ENCODE measurements around the gene TTC22. TPM values are rescaled to one million over a fixed set of nuclear protein-coding genes. Genes with fewer than 3 reads are reported as not detected.

The TTC22 gene
- total RNA-seq, 1 donor from 2014 or later = 6.0 TPM

- no peak for TF ChIP-seq CTCF (IDR thresholded peaks at IDR 0.05)
- ChIA-PET CTCF (no interaction called here), POLR2A (no interaction called here)
- peaks cover 38% of the 10 kb centered on the region for H3K36me3 Mint-ChIP-seq (ENCODE audit: low read depth)
- H3K27me3 Mint-ChIP-seq = no peaks in the 10 kb centered on the region
- no peak overlapping the region for H3K27ac Mint-ChIP-seq
- no peak for DNase-seq
- ATAC-seq (ENCODE audit: low read depth) = no peak
- no peaks in the 10 kb centered on the region for H3K4me1 Mint-ChIP-seq
- no peak overlapping the region for H3K4me3 Mint-ChIP-seq
- H3K9me3 Mint-ChIP-seq = peaks cover 3% of the 10 kb centered on the region
- intact Hi-C loops (cut with micrococcal nuclease) = no loop called here
These were observed 47.2 kb upstream of the TTC22 start for GRCh38 chr1:54848134-54848948.

GRCh38 chr1:54846716-54847284, 45.7 kb upstream of the TTC22 start:
- ChIA-PET POLR2A (no interaction called here), CTCF (no interaction called here)
- H3K36me3 Mint-ChIP-seq (ENCODE audit: low read depth) = peaks cover 25% of the 10 kb centered on the region
- intact Hi-C loops (cut with micrococcal nuclease) = no loop called here
- H3K4me1 Mint-ChIP-seq = no peaks in the 10 kb centered on the region
- no peak overlapping the region for H3K27ac Mint-ChIP-seq
- no peak for TF ChIP-seq CTCF (IDR thresholded peaks at IDR 0.05)
- no peak for DNase-seq
- no peak overlapping the region for H3K4me3 Mint-ChIP-seq
- H3K27me3 Mint-ChIP-seq = no peaks in the 10 kb centered on the region
- ATAC-seq (ENCODE audit: low read depth) = no peak
- peaks cover 3% of the 10 kb centered on the region for H3K9me3 Mint-ChIP-seq

- Mint-ChIP-seq H3K27me3 (no peaks in the 10 kb centered on the region), H3K4me3 (no peak overlapping the region), H3K9me3 (peaks cover 3% of the 10 kb centered on the region), H3K27ac (no peak overlapping the region), H3K4me1 (no peaks in the 10 kb centered on the region), H3K36me3 (ENCODE audit: low read depth) (peaks cover 21% of the 10 kb centered on the region)
- no peak for ATAC-seq (ENCODE audit: low read depth)
- TF ChIP-seq CTCF (IDR thresholded peaks at IDR 0.05) = no peak
- ChIA-PET POLR2A (no interaction called here), CTCF (no interaction called here)
- no peak for DNase-seq
- intact Hi-C loops (cut with micrococcal nuclease) = no loop called here
These were observed 45.2 kb upstream of the TTC22 start for GRCh38 chr1:54846301-54846700.

GRCh38 chr1:54845772-54846171, 44.6 kb upstream of the TTC22 start:
- no peaks in the 10 kb centered on the region for H3K27me3 Mint-ChIP-seq
- no peak overlapping the region for H3K27ac Mint-ChIP-seq
- POLR2A ChIA-PET = no interaction called here
- H3K36me3 Mint-ChIP-seq (ENCODE audit: low read depth) = peaks cover 16% of the 10 kb centered on the region
- ATAC-seq (ENCODE audit: low read depth) (no peak), DNase-seq (no peak)
- CTCF ChIA-PET = no interaction called here
- H3K4me1 Mint-ChIP-seq = no peaks in the 10 kb centered on the region
- no peak overlapping the region for H3K4me3 Mint-ChIP-seq
- no peak for TF ChIP-seq CTCF (IDR thresholded peaks at IDR 0.05)
- intact Hi-C loops (cut with micrococcal nuclease) = no loop called here
- peaks cover 3% of the 10 kb centered on the region for H3K9me3 Mint-ChIP-seq

- ChIA-PET CTCF (no interaction called here), POLR2A (interaction anchor here (0.7 kb wide), 1 partner anchor 36 kb away, joined by 4 read pairs; no protein-coding TSS in a partner anchor)
- intact Hi-C loops (cut with micrococcal nuclease) = no loop called here
- Mint-ChIP-seq H3K27ac (no peak overlapping the region), H3K4me1 (no peaks in the 10 kb centered on the region), H3K9me3 (peaks cover 3% of the 10 kb centered on the region), H3K36me3 (ENCODE audit: low read depth) (peaks cover 5% of the 10 kb centered on the region), H3K27me3 (no peaks in the 10 kb centered on the region), H3K4me3 (no peak overlapping the region)
- ATAC-seq (ENCODE audit: low read depth) (no peak), DNase-seq (no peak)
- TF ChIP-seq CTCF (IDR thresholded peaks at IDR 0.05) = no peak
These were observed 43.4 kb upstream of the TTC22 start for GRCh38 chr1:54844564-54844963.
